ENCODE results near the gene CAPN5.
"Not testable (repeated sequence)": the region's sequence is repeated elsewhere in the genome, so short reads cannot be mapped to it uniquely, and the experiment has no call there.

The CAPN5 gene

DNA sequence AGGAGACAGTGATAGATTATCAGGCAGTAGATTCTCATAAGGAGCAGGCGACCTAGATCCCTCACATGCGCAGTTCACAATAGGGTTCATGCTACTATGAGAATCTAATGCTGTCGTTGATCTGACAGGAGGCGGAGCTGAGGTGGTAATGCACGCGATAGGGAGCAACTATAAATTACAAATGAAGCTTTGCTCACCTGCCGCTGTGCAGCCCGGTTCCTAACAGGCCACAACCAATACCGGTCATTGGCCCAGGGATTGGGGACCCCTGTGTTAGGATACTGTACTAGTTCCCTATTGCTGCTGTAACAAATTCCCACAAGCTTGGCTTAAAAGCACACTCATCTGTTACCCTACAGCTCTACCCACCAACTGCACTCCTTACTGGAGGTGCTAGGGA lies 21.9 kb upstream of the CAPN5 start:
- DNase-seq = no peak

DNA sequence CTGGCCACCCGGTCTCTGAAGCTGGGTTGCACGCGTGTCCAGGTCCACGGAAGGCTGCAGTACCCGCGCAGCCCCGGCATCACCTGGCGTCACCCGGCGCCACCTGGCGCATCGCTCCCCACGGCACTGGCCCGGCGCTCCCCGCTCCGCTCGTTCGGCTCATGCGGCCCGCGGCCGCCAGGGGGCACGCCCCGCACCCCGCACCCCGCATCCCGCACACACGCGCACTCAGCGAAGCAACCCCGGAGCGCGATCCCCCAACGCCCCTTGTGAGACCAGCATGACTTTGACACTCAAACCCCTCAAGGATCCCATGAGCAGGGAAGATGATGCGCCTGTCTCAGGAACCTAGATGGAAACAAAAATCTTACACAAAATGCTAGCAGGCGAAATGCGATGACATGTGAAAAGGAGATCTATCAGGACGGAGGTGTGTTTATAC lies 20.7 kb upstream of the CAPN5 start:
- peak; percentile 42 to 51 for DNase-seq

DNA sequence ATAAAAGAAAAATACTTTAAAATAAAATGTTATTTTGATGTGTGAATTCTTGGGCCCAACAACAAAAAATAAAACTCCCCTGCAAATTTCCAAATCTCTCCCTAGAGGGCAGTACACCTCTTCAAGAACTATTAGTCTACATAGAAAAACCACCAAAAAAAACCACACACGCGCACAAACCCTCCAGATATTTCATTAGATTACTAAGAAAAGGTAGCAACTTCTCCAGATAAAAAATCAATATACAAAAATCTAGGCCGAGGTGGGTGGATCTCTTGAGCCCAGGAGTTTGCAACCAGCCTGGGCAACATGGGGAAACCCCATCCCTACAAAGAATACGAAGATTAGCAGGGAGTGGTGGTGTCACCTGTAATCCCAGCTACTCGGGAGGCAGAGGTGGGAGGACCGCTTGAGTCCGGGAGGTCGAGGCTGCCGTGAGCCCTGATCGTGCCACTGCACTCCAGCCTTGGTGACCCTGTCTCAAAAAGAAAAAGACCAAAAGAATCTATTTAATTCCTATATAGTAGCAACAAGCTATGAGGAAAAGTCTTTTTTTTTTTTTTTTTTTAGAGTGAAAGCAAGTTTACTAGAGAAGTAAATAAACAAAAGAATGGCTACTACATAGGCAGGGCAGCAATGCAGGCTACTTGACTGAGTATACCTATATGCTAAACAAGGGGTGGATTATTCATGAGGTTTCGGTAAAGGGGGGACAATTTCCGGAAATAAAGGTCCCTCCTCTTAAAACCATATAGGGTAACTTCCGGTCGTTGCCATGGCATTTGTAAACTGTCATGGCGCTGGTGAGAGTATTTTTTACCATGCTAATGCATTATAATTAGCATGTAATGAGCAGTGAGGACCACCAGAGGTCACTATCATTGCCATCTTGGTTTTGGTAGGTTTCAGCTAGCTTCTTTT lies 19.5 kb upstream of the CAPN5 start:
- DNase-seq = peak; percentile 68 to 69

DNA sequence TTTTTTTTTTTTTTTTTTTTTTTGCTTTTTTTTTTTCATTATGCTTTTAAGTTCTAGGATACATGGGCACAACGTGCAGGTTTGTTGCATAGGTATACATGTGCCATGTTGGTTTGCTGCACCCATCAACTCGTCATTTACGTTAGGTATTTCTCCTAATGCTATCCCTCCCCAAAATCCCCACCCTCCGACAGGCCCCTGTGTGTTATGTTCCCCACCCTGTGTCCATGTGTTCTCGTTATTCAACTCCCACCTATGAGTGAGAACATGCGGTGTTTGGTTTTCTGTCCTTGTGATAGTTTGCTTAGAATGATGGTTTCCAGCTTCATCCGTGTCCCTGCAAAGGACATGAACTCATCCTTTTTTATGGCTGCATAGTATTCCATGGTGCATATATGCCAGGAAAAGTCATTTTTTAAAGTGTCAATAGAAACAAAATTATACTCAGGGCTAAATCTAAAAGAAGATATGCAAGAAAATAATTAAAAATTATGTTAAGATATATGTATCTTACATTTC lies 18.8 kb upstream of the CAPN5 start:
- not testable (repeated sequence) for DNase-seq

DNA sequence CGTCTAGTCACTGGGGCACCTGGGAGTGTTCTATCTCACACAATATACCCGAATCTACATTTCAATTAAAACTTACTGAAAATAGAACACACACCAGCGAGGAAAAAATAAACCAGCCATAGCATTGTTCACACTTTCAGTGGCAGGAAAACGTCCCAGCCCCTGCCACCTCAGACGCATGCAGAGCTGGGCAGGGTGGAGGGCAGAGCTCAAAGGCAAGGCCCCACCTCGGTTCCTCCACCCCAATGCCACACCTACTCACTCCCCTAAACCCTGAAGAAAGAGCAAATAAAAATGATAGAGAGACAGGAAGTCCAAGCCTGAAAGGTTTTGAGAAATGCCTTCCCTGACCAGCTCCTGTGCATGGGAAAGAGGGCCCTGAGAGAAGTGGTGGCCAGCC lies 17.7 kb upstream of the CAPN5 start:
- DNase-seq = no peak

DNA sequence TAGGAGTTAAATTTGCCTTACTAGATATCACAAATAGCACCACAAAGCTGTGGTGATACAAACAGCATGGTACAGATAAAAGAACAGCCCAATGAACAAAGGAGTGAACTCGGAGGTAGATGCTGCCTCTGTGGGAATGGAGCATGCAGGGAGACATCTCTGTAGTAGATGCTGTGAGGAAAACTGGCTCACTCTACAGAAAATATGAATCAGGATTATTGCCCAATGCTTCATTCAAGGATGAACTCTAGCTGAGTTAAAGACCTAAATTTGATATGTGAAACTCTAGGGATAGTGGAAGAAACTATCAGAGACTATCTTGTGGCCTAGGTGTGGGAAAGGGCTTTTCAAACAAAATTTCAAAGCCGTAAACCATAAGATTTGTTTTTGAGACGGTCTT lies 15.3 kb upstream of the CAPN5 start:
- DNase-seq = no peak

DNA sequence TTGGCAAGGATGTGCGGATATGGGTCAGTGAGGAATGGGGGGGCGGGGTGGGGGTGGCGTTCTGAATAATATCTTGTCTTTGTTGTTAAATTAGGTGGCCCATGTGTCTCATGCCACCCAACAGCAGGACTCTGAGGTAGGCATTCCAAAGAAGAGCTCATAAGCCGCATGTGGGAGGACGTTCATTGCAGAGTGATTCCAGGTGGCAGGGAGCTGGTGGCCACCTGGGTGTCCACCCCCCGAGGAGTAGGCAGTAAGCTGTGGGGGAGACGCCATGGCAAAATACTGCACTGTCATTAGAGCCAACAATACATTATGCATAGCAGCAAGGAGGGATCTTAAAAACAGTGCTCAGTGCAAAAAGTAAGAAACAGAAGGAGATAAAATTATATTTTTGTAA lies 14.3 kb upstream of the CAPN5 start:
- no peak for DNase-seq

DNA sequence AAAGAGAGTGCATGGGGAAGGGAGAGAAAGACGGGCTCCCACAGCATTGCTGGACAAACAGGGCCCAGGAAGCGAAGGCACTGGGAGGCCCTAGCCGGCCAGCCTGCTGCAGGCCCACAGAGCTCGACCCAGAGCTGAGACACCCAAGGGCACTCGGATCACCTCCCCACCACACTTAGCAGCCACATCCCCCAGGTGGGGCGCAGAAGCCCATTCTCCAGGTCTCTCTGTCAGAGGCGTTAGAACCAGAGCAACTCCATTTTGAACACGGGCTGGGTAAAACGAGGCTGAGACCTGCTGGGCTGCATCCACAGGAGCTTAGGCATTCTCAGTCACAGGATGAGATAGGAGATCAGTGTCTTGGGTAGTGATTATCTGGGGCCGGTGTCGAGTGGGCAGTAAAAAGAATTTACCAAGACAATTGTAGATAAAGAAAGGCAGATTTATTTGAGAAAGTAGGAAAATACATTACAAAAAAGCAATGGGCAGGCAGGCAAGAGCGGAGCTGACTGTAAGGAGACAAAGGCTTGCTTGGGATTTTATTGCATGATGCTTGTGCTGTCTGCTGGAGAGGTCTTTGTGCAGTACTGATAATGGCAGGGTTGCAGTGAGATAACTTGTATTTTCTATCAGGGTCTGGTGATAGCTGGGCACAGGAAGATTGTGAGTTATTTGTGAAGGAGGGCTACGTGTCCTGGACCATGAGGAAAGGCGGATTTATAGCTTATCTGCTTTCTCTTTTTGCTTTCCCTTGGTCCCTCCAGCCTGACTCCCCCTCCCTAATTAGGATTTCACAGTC lies 13.4 kb upstream of the CAPN5 start:
- DNase-seq = no peak

DNA sequence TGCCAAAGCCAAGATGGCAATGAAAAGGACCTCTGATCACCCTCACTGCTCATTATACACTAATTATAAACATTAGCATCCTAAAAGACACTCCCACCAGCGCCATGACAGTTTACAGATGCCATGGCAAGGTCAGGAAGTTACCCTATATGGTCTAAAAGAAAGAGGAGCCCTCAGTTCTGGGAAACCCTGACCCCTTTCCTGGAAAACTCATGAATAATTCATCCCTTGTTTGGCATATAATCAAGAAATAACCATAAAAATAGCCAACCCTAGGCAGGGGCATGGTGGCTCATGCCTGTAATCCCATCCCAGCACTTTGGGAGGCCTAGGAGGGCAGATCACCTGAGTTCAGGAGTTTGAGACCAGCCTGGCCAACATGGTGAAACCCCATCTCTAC lies 12.7 kb upstream of the CAPN5 start:
- DNase-seq = no peak

DNA sequence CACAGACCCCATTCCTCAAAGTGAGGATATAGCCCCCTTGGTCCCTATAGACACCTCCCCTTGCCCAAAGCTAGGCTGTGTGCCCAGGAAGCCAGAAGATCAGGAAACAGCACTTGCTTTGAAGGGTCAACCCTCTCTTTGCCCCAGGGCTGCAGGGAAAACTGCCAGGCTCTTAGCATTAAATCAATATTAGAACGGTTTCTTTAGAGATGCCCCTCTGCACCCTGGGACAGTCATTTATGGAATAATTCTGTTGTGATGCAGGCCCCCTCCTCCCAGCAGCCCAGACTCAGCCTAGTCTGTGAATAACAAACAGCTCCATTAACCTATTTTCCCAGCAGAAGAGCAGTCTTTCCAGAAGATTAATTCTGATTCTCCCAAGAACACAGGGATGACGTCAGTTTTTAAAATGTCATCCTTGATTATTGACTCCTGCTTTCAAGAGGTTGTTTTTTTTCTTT lies 11.6 kb upstream of the CAPN5 start:
- no peak for DNase-seq

DNA sequence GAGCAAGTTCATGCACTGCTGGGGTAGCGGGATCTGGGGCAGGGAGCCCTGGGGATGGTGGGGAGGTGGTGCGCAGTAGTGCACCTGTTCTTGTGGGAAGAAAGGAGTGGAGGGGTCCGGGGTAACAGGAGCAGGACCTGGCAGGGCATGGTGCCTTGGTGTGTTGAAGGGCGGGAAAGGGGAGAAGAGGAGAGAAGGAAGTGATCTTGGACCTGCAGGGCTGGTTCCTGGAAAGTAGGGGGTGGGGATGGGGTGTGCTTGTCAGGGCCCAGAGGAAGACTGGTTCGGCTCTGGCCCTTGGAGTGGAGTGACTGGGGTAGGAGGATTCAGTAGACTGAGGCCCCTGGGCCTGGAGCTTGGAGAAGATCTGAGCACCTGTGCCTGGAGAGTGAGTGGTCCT lies 10.9 kb upstream of the CAPN5 start:
- DNase-seq = no peak

DNA sequence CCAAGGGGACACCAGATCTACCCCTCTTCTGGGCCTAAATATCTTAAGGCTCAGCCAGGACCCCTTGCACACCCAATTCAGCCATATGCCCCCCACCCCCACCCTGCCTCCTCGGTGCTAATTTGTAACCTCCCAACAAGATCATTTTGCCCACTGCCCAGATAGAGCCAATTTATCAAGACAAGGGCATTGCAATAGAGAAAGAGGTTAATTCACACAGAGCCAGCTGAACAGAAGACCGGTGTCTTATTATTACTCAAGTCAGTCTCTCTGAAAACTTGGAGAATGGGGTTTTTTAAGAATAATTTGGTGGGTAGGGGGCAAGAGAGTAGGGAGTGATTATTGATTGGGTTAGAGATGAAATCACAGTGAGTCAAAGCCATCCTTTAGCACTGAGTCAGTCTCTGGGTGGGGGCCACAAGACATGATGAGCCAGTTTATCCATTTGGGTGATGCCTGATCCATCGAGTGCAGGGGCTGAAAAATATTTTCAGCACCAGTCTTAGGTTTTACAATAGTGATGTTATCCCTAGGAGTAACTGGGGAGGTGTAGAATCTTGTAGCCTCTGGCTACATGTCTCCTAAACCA lies 9.9 kb upstream of the CAPN5 start:
- no peak for DNase-seq

DNA sequence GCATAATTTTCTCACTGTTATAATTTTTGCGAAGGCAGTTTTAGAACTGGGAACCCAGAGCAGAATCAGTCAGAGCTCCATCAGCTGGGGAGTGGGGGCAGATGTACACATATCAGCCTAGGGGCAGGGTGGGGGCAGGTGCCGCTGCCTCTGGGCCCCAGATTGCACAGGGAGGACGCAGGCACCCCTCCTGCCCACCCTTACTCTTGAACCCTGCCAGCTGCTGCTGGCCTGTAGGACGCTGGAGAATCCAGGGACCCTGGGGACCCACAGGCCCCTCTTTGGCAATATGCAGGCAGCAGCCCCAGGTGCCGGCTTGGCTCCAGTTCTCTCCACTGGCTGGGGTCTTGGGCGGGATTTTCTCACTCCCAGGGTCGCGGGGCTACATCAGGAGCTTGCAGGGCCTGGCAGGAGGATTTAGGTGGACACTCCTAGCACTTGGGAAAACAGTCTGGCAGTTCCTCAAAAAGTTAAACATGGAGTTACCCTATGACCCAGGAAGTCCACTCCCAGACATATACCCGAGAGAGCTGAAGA lies 8.8 kb upstream of the CAPN5 start:
- no peak for DNase-seq

DNA sequence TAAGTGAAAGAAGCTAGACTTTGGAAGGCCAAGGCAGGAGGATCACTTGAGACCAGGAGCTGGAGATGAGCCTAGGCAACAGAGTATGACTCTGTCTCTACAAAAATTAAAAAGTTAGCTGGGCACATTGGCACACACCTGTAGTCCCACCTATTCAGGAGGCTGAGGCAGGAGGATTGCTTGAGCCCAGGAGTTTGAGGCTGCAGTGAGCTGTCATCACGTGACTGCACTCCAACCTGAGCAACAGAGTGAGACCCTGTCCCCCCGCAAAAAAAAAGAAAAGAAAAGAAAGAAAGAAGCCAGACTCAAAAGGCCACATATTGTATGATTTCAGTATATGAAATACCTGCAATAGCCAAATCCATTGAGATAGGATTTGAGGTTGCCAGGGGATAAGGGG lies 7.9 kb upstream of the CAPN5 start:
- no peak for DNase-seq

DNA sequence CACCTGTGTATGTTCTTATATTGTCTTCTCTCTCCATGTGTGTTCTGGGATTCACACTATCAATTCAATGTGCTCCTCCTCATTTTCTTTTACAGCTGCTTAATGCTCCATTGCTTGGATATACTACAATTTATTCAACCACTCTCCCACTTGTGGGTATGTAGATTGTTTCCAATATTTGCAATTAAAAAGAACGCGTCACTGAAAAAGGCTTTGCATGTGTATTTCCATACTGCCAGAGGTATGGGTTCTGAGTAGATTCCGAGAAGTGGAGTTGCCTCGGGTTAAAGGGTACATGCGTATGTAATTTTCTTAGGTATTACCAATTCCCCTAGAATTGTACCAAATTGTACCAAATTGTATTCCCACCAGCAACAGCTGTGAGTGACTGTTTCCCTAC lies 7.0 kb upstream of the CAPN5 start:
- no peak for DNase-seq

DNA sequence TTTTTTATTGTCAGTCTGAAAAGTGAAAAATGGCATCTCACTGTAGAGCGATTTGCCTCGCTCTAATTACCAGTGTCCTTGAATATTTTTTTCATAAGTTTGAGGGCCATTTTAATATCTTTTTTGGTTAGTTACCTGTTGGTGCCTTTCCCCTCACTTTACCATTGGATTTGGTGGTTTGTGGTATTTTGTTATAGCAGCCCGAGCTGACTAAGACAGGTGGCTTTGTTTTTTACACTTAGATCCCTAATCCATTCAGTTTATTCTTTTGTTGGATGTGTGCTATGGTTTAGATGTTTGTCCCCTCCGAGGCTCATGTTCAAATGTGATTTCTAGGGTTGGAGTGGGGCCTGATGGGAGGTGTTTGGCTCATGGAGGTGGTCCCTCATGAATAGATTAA lies 6.5 kb upstream of the CAPN5 start:
- DNase-seq = no peak

DNA sequence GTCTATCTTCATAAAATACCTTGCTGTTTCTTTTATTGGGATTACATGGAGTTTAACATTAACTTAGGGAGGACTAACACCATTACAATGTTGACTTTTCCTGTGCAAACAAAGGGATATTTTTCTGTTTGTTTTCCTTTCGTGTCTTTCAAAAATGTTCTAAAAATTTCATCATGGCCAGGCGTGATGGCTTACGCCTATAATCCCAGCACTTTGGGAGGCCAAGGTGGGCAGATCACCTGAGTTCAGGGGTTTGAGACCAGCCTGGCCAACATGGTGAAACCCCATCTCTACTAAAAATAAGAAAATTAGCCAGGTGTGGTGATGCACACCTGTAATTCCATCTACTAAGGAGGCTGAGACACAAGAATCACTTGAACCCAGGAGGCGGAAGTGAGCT lies 5.5 kb upstream of the CAPN5 start:
- DNase-seq = not testable (repeated sequence)

DNA sequence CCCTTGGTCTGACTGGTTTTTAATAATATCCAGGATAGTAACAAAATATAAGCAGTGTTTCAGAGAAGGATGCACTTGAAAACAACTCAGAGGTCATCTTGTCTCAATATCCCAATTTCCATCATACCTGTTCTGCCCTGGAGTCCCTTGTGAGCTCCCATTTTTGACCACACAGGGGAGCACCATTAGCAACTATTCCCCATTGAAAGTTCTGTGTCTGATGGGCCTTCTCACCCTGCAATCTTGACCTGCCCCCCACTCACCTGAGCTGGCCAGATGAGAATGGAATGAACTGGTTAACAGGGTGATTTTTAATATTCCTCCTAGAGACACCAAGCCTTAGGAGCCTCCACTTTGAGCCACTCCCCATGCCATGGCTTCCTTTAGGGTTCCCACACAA lies 3.8 kb upstream of the CAPN5 start:
- DNase-seq = no peak

DNA sequence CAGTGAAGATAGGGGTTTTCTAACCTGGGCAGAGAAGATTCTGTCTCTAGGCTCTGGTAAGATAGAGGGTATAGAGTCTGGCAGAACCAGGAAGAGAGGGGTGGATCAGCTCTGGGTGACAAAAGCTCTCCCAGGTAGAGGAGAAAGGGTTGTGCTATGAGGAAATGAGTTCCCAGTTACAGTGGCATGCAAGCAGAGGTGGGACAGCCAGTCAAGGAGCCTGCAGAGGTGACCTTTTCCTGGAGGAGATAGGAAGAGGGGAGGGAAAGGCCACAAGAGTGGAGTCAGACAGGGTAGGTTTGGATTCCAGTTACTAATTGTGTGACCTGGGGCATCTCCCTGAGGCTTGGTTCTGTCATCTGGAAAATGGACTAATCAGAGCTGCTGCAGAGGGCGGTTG lies 3.4 kb upstream of the CAPN5 start:
- no peak for DNase-seq

DNA sequence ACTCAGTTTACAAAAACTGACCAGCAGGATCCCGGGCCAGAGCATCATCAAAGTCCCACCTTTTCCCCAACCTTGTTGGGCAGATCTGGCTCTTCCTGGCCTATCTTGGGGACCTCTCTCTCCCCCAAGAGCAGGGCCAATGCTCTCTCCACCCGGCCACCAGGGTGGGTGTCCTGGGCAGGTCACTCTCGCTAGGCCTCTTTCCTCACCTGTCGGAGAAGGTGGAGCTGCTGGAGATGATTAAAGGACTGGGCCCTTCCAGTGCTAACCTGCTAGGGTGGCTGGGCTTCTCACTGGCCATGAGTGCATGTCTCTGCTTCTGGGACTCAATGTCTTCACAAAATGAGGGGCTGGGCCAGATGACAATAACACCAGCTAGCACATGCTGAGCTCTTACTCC lies 2.9 kb upstream of the CAPN5 start:
- no peak for DNase-seq

DNA sequence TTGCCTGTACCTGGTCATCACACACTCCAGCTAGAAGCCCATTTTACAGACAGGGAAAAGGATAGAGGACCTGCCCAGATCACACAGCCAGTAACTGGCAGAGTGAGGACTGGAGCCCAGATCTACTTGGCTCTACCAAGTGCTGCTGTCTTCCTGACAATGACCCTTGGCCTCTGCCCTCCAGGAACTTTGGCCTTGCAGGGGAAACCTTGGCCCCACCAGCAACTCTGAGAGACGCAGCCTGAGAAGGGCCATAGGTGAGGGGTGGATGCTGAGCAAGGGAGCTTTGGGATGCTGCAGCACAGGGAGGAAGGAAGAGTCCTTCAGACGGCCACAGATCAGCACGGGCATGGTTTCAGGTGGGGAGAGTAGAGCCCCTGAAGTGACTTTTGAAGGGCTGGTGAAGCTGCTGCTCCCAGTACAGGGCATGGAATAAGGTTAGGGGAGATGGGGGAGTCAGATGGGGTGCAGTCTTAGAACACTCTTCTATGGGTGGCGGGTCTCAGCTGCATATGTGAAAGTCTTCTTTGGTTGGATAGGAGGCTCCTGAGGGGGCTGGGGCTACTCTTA lies 2.0 kb upstream of the CAPN5 start:
- DNase-seq = no peak

DNA sequence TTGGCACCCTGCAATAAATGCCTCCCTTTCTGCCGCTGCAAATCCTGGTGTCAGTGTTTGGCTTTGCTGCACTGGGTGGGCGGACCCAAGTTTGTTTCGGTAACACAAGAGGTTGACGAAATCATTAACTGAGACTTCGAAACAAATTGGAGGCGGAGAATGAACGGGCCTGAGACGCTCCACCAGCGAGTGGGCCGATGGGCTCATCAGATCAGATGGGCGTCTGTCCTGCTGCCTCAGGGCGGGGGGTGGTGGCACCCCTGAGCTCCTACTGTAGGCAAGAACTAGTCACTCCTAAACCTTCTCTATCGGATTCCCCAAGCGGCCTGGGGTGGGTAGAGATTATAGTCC lies 918 bp upstream of the CAPN5 start:
- DNase-seq = no peak

DNA sequence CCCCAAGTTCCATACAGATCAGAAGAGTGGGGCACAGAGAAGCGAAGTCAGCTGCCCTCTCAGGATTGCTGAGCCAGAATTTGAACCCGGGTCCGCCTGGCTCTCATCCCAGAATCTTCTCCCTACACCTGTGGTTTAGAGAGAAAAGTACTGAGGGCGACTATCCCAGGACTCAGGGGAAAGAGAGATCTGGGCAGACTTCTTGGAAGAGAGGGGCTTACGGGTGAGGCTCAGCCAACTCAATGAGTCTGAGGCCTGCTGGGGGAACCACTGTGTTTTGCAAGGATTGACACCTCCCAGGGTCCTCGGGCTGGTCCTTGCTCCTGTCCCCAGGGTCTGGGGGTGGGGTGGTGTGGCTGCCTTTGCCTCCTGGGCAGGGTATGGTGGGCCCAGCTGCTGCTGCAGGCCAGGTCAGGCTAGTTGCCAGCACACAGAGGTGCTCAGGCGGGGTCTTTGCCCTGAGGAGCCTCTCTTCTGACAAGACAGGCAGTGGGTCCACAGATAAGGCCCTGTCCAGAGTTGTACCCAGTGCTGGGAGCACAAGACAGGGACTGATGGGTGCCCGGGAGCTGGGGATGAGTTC lies 1.2 kb downstream of the CAPN5 start:
- no peak for DNase-seq
